ENCODE measurements around the gene SLC16A13. TPM values are rescaled to one million over a fixed set of nuclear protein-coding genes. Genes with fewer than 3 reads are reported as not detected.

Gene SLC16A13
- total and polyA plus RNA-seq, 10 of the 15 experiments (the other 5 are each of a cell fraction or from before 2014, with no cell fraction given), result 0.34 to 12.1 (median 3.3) TPM

- H3K4me3 ChIP-seq, result peak overlapping the region; percentile 100
- in situ Hi-C loops (cut with MboI), result loop anchor here (5.0 kb wide), 1 partner anchor 359 kb away; the partner anchor contains the start of genes C17orf100 and MED31
- no TSS peak for BruUV-seq (replicated peaks)
- H3K9ac ChIP-seq (ENCODE audit: control insufficient read depth, insufficient read depth, low read length), result peak overlapping the region; percentile 96
- no peaks in the 10 kb centered on the region; a peak in 1 of 4 replicates for H3K36me3 ChIP-seq (ENCODE audit: control insufficient read depth in 2 of 2, insufficient read depth in 2 of 2, low read length in 1 of 2)
- DNase-seq (ENCODE audit: low read depth, low spot score), result no peak
- SMC1A ChIA-PET (ENCODE audit: uncharacterized antibody, unreplicated experiment), result interaction anchor here (4.0 kb wide), 1 partner anchor 10 kb away, joined by 15 read pairs; no protein-coding TSS in a partner anchor
- H3K9me3 ChIP-seq (replicated peaks; ENCODE audit: control insufficient read depth, insufficient read depth, low read length), result no peaks in the 10 kb centered on the region
- no peaks in the 10 kb centered on the region for H4K20me1 ChIP-seq (ENCODE audit: control insufficient read depth, insufficient read depth)
- H3K27ac ChIP-seq (ENCODE audit: control insufficient read depth, insufficient read depth), result peak overlapping the region; percentile 100; the same call in 1 of the 2 replicates
- peaks cover 17% of the 10 kb centered on the region for H3K4me1 ChIP-seq (ENCODE audit: control insufficient read depth, insufficient read depth, low read length)
- no peaks in the 10 kb centered on the region for H3K27me3 ChIP-seq (replicated peaks in 1 of 2; ENCODE audit: control insufficient read depth in 2 of 2, insufficient read depth in 2 of 2, low read length in 1 of 2)
- RAD21 ChIA-PET (ENCODE audit: unreplicated experiment), result interaction anchor here (2.2 kb wide), 1 partner anchor 10 kb away, joined by 10 read pairs; no protein-coding TSS in a partner anchor
- peak; percentile 68 for TF ChIP-seq MLLT1 (IDR thresholded peaks at IDR 0.05)
- TF ChIP-seq ATF7 (IDR thresholded peaks at IDR 0.05; ENCODE audit: low read depth), result no peak
- WGBS (ENCODE audit: insufficient coverage, insufficient replicate concordance, low lambda C conversion rate, missing lambda C conversion rate), result 36% methylated on average over 12 of the region's 14 CpGs
- intact Hi-C loops (cut with micrococcal nuclease; ENCODE audit: unreplicated experiment), result loop anchor here (10.0 kb wide), 1 partner anchor 257 kb away; the partner anchor contains the start of gene XAF1
- peaks cover 62% of the 10 kb centered on the region for H3K79me2 ChIP-seq (ENCODE audit: control insufficient read depth, insufficient read depth, low read length)
- ATAC-seq, result no peak
- FAIRE-seq, result no peak
- POLR2A ChIA-PET, result interaction anchor here (2.4 kb wide), 1 partner anchor 24 kb away, joined by 16 read pairs; the partner anchor contains the start of gene SLC16A13
- H2AFZ ChIP-seq (ENCODE audit: control insufficient read depth, low read depth, low read length), result no peak overlapping the region
- CTCF ChIA-PET, result interaction anchor here (1.6 to 15.9 kb wide), 4 partner anchors 7 to 168 kb away, joined by 4 to 237 read pairs (median 88); a partner anchor contains a TSS
- H3K4me2 ChIP-seq (ENCODE audit: control insufficient read depth, insufficient read depth), result peak overlapping the region; percentile 75
Measured at GRCh38 chr17:7011415-7011814, 24.4 kb upstream of the SLC16A13 start.

- Histone ChIP-seq H3K27me3 (replicated peaks in 1 of 2; ENCODE audit: control insufficient read depth in 2 of 2, insufficient read depth in 2 of 2, low read length in 1 of 2) (no peaks in the 10 kb centered on the region), H3K4me3 (peak overlapping the region; percentile 100), H4K20me1 (ENCODE audit: control insufficient read depth, insufficient read depth) (no peaks in the 10 kb centered on the region), H3K9ac (ENCODE audit: control insufficient read depth, insufficient read depth, low read length) (peak overlapping the region; percentile 96), H3K36me3 (ENCODE audit: control insufficient read depth in 2 of 2, insufficient read depth in 2 of 2, low read length in 1 of 2) (peaks cover 0 to under 1% of the 10 kb centered on the region in 2 experiments; a peak in 2 of 4 replicates), H3K27ac (ENCODE audit: control insufficient read depth, insufficient read depth) (peak overlapping the region; percentile 100), H3K79me2 (ENCODE audit: control insufficient read depth, insufficient read depth, low read length) (peaks cover 66% of the 10 kb centered on the region), H3K4me2 (ENCODE audit: control insufficient read depth, insufficient read depth) (peak overlapping the region; percentile 75), H2AFZ (ENCODE audit: control insufficient read depth, low read depth, low read length) (peak overlapping the region; percentile 99), H3K9me3 (replicated peaks; ENCODE audit: control insufficient read depth, insufficient read depth, low read length) (no peaks in the 10 kb centered on the region), H3K4me1 (ENCODE audit: control insufficient read depth, insufficient read depth, low read length) (peaks cover 22% of the 10 kb centered on the region)
- TF ChIP-seq FOXM1 (IDR thresholded peaks at IDR 0.05; ENCODE audit: low read depth, low read length), result 0 out of 2 replicates have a peak, but pooled peaks have one; percentile 7
- TF ChIP-seq ASH2L (IDR thresholded peaks at IDR 0.05; ENCODE audit: borderline replicate concordance, low read depth), result no peak
- intact Hi-C loops (cut with micrococcal nuclease; ENCODE audit: unreplicated experiment) (loop anchor here (10.0 kb wide), 1 partner anchor 257 kb away; the partner anchor contains the start of gene XAF1), in situ Hi-C loops (cut with MboI) (loop anchor here (5.0 kb wide), 1 partner anchor 360 kb away; the partner anchor contains the start of genes C17orf100 and MED31)
- TSS peak; percentile 77 for BruUV-seq (replicated peaks)
- no peak for ATAC-seq
- RAD21 ChIA-PET (ENCODE audit: unreplicated experiment), result interaction anchor here (0.6 to 2.2 kb wide), 3 partner anchors 10 to 122 kb away, joined by 3 to 10 read pairs (median 3); no protein-coding TSS in a partner anchor
- POLR2A ChIA-PET, result interaction anchor here (0.6 to 2.4 kb wide), 3 partner anchors 10 to 24 kb away, joined by 3 to 16 read pairs (median 6); partner anchors contain the start of gene SLC16A13
- 0% methylated on average over 6 of the region's 6 CpGs for whole genome bisulfite sequencing (ENCODE audit: insufficient coverage, insufficient replicate concordance, low lambda C conversion rate, missing lambda C conversion rate)
- FAIRE-seq, result no peak
- CTCF ChIA-PET, result interaction anchor here (0.6 to 15.9 kb wide), 6 partner anchors 6 to 168 kb away, joined by 3 to 237 read pairs (median 6); a partner anchor contains a TSS
- no peak for DNase-seq (ENCODE audit: low read depth, low spot score)
- SMC1A ChIA-PET (ENCODE audit: uncharacterized antibody, unreplicated experiment), result interaction anchor here (4.0 kb wide), 1 partner anchor 9 kb away, joined by 15 read pairs; no protein-coding TSS in a partner anchor
Measured at GRCh38 chr17:7011942-7012254, 23.9 kb upstream of the SLC16A13 start.

Measured in GM12878 (cell line).